ENCODE results near the gene SCT.
"Not testable (repeated sequence)": the region's sequence is repeated elsewhere in the genome, so short reads cannot be mapped to it uniquely, and the experiment has no call there.

Gene SCT

GRCh38 chr11:655036-655726, 28.2 kb upstream of the SCT start:
- no peak overlapping the region for H3K4me3 ChIP-seq (replicated peaks; ENCODE audit: low read depth, low read length)
- TF ChIP-seq, protein P1, sequence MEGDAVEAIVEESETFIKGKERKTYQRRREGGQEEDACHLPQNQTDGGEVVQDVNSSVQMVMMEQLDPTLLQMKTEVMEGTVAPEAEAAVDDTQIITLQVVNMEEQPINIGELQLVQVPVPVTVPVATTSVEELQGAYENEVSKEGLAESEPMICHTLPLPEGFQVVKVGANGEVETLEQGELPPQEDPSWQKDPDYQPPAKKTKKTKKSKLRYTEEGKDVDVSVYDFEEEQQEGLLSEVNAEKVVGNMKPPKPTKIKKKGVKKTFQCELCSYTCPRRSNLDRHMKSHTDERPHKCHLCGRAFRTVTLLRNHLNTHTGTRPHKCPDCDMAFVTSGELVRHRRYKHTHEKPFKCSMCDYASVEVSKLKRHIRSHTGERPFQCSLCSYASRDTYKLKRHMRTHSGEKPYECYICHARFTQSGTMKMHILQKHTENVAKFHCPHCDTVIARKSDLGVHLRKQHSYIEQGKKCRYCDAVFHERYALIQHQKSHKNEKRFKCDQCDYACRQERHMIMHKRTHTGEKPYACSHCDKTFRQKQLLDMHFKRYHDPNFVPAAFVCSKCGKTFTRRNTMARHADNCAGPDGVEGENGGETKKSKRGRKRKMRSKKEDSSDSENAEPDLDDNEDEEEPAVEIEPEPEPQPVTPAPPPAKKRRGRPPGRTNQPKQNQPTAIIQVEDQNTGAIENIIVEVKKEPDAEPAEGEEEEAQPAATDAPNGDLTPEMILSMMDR (IDR thresholded peaks at IDR 0.05; ENCODE audit: low read length, missing control alignments) = no peak
- no peak for DNase-seq (ENCODE audit: low read depth)

DNA sequence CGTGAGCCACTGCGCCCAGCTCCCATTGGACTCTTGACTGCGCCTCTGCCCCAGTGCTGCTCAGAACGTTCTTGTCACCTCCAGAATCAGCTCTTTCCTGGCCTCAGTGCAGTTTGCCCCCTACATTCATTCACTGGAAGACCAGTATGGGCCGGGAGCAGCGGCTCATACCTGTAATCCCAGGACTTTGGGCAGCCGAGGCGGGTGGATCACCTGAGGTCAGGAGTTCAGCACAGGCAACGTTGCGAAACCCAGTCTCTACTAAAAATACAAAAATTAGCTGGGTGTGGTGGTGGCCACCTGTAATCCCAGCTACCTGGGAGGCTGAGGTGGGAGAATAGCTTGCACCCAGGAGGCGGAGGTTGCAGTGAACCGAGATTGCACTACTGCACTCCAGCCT, 27.5 kb upstream of the SCT start:
- DNase-seq (ENCODE audit: low read depth); H3K4me3 ChIP-seq (replicated peaks; ENCODE audit: low read depth, low read length): not testable (repeated sequence)

DNA sequence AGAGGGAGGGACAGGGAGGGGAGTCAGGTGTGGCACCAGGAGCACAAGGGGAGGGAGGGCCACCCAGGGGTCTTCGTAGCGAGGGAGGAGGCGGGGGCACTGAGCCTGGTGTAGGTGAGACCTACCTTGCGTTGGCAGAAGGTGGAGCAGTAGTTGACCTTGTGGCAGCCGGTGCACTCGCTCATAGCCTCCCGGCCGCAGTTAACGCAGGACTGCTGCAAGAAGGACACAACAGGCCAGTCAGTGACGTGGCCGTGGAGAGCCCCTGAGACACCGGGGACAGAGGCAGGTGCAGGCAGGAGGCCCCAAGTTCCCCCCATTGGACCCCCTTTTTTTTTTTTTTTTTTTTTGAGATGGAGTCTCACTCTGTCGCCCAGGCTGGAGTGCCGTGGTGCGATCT, 26.9 kb upstream of the SCT start:
- no peak for DNase-seq (ENCODE audit: low read depth)
- no peak overlapping the region for H3K4me3 ChIP-seq (replicated peaks; ENCODE audit: low read depth, low read length)
- TF ChIP-seq, protein P1 (IDR thresholded peaks at IDR 0.05; ENCODE audit: low read length, missing control alignments) = no peak

DNA sequence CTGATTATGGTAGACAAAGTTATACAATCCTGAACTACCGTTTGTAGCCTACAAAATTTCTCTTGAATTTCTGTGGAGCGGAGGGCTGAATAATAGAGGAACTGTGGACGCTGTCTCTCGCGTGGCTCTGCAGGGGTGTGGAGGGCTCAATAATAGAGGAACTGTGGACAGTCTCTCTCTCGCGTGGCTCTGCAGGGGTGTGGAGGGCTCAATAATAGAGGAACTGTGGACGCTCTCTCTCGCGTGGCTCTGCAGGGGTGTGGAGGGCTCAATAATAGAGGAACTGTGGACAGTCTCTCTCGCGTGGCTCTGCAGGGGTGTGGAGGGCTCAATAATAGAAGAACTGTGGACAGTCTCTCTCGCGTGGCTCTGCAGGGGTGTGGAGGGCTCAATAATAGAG, 26.2 kb upstream of the SCT start:
- DNase-seq (ENCODE audit: low read depth); H3K4me3 ChIP-seq (replicated peaks; ENCODE audit: low read depth, low read length): not testable (repeated sequence)

DNA sequence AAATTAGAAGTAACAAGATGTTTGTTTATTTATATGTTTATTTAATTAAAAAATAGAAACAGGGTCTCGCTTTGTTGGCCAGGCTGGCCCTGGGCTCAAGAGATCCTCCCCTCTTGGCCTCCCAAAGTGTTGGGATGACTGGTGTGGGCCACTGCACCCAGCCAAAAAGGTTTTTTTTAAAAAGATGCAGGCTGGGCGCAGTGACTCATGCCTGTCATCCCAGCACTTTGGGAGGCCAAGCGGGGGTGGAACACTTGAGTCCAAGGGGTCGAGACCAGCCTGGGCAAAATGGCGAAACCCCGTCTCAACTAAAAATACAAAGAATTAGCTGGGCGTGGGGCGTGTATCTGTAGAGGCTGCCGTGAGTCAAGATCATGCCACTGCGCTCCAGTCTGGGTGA, 23.5 kb upstream of the SCT start:
- TF ChIP-seq, protein P1 (IDR thresholded peaks at IDR 0.05; ENCODE audit: low read length, missing control alignments) = no peak
- H3K4me3 ChIP-seq (replicated peaks; ENCODE audit: low read depth, low read length) = no peak overlapping the region
- DNase-seq (ENCODE audit: low read depth) = no peak

DNA sequence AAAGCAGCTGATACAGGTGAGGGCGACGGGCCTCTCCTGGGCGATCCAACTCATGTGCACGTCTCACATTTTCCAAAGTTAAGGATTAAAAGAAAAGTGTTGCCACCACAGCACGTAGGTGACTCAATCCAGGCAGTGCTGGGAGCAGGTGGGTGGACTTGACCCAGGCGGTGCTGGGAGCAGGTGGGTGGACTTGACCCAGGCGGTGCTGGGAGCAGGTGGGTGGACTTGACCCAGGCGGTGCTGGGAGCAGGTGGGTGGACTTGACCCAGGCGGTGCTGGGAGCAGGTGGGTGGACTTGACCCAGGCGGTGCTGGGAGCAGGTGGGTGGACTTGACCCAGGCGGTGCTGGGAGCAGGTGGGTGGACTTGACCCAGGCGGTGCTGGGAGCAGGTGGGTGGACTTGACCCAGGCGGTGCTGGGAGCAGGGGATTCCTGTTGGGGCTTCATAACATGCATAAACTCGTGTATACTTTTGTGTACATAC, 20.7 kb upstream of the SCT start:
- not testable (repeated sequence) for DNase-seq (ENCODE audit: low read depth); H3K4me3 ChIP-seq (replicated peaks; ENCODE audit: low read depth, low read length)

- DNase-seq (ENCODE audit: low read depth) = no peak
- TF ChIP-seq, protein P1 (IDR thresholded peaks at IDR 0.05; ENCODE audit: low read length, missing control alignments) = no peak
- no peak overlapping the region for H3K4me3 ChIP-seq (replicated peaks; ENCODE audit: low read depth, low read length)
These were observed 19.2 kb upstream of the SCT start for GRCh38 chr11:646214-646613.

DNA sequence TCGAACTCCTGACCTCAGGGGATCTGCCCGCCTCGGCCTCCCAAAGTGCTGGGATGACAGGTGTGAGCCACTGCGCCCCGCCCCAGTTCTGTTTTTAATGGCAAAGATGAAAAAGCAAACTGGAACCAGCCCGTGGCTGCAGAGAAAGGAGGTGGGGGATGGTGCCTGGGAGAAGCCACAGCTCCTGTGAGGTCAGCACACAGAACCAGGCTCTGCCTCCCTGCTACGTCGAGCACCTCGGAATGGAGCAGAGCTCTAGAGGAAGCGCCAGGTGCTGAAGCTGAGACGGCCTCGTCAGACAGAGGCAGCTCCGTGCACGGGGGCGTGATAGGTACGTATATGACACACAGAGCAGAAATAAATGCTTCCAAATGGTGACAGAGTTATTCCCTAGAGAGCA, 18.6 kb upstream of the SCT start:
- DNase-seq (ENCODE audit: low read depth) = no peak
- no peak overlapping the region for H3K4me3 ChIP-seq (replicated peaks; ENCODE audit: low read depth, low read length)
- TF ChIP-seq, protein P1 (IDR thresholded peaks at IDR 0.05; ENCODE audit: low read length, missing control alignments) = no peak
